ENCODE results near the gene EMC10.

GRCh38 chr19:50461066-50461875 lies 15.0 kb upstream of the EMC10 start:
- TF ChIP-seq, protein P1, sequence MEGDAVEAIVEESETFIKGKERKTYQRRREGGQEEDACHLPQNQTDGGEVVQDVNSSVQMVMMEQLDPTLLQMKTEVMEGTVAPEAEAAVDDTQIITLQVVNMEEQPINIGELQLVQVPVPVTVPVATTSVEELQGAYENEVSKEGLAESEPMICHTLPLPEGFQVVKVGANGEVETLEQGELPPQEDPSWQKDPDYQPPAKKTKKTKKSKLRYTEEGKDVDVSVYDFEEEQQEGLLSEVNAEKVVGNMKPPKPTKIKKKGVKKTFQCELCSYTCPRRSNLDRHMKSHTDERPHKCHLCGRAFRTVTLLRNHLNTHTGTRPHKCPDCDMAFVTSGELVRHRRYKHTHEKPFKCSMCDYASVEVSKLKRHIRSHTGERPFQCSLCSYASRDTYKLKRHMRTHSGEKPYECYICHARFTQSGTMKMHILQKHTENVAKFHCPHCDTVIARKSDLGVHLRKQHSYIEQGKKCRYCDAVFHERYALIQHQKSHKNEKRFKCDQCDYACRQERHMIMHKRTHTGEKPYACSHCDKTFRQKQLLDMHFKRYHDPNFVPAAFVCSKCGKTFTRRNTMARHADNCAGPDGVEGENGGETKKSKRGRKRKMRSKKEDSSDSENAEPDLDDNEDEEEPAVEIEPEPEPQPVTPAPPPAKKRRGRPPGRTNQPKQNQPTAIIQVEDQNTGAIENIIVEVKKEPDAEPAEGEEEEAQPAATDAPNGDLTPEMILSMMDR (conservative IDR thresholded peaks at IDR 0.05; ENCODE audit: low read length): peak; percentile 89
- TF ChIP-seq EZH2phosphoT487 (IDR thresholded peaks at IDR 0.05; ENCODE audit: borderline replicate concordance, low read depth, low read length): no peak
